Stimulated activated CD8-positive, alpha-beta memory T cell treated with anti-CD3 and anti-CD28 coated beads, Interleukin-15, amount 100 ng/mL, for 4 hours (primary cell): ENCODE measurements around the gene PTGFRN.

ENCODE experiments used
- DNase-seq, 2 donors: peaks; one replicate each; pipeline ENCODE4 v3.0.0-alpha.2; 2020; ENCODE audit warnings: low read depth in 2 of 2

PTGFRN gene

DNA sequence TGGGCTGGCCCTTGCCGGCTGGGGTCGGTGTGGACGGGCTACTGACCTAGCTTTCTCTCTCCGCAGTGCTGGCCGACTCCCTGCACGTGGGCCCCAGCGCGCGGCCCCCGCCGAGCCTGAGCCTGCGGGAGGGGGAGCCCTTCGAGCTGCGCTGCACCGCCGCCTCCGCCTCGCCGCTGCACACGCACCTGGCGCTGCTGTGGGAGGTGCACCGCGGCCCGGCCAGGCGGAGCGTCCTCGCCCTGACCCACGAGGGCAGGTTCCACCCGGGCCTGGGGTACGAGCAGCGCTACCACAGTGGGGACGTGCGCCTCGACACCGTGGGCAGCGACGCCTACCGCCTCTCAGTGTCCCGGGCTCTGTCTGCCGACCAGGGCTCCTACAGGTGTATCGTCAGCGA, 34.9 kb downstream of the PTGFRN start:
- DNase-seq = no peak

DNA sequence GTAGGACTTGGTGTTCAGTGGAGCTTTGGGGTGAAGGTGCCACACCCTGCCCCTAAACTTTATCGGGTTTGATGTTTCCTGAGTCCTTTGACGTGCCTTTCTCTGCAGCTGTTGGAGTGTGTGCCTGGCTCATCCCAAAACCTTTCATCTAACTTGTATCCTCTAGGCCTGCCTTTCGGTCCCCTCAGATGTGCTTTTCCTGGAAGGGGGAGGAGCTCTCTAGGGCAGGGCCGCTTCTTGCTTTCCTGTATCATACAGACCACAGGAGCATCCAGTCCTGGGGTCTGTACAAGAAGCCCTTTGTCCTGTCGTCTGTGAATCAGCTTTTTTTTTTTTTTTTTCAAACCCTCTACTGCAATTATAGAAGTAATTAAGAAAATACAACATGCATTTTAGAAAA, 35.7 kb downstream of the PTGFRN start:
- DNase-seq = no peak

DNA sequence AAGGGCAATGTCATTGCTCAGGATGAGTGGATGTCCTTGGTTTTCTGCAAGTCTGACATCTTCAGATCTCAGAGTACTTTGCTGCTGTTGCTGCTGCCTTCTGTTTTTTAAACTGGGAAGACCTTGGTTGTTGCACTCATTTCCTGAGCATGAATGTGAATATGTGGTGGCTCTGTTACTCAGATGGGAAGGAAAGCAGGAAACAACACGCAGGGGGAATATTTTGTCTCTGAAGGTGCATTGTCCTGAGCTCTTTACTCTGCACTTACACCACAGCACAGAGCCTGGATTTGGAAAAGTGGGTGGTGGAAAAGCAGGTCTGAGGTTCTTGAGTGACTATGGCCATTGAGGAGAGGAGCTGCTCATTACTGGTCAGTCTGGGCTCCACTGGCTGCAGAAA, 36.3 kb downstream of the PTGFRN start:
- no peak for DNase-seq

DNA sequence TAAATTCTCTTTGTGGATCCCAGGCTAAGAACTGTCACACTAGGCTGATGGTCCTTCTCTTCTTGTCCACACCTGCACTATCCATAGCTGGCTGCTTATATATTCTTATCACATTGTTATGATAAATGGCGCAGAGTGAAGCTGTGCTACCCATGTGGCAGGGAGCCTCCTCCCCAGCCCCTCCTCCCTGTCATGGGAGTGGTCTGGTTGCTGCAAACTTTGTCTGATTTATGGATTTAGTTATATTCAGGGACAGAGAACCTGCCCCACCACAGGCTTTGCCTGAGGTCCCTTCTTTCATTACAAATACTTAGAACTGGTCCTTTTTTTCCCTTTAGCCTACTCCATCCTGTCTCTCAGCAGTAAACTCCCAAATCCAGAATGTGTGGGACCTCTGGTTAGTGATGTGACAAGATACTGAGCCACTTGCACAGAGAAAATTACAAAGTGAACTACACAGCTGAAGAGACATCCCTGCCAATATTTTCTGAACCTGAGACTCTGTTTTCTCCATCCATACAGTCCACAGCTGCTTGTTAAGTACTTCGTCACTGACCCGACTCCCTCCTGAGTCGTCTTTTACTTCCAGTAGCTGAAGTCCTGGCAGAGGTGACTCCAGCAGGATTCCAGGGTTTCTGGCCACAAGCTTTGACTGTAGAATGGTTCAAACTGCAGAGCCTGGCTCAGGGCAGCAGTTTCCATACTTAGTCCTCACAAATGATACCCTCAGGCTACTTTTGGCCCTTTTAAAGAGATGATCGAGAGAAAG, 37.6 kb downstream of the PTGFRN start:
- no peak for DNase-seq

DNA sequence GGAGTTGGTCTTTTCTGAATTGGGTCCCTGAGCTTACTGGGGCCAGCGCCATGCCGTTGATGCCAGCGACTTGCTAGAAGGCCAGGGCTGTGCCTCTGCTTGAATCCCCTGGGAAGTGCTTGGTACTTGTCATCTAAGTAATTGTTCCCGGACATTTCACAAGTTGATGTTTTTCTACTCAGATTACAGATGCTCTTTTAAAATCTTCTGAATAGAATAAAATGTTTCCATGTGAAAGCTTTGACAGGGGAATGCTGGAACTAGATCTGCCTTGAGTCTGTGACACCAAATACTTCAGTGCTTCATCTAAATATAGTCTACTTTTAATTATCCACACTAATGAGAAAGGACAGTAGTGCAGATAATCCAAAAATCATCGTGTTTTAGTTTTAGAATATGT, 38.3 kb downstream of the PTGFRN start:
- DNase-seq = no peak

DNA sequence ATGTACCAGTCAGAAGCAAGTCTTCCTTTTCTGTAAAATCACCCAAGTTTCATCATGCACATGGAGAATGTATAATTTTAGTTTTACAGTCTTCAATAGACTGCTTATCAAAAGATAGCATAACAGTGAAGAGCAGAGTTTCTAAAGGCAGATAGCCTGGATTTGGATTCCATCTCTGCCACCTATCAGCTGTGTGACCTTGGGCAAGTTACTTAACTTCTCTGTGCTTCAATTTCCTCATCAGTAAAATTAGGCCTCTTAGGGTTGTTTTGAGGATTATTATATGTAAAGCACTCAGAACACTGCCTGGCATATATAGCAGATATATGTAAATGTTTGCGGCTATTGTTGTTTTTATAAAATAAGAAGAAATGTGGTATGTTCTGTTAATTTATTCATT, 38.9 kb downstream of the PTGFRN start:
- DNase-seq = no peak

DNA sequence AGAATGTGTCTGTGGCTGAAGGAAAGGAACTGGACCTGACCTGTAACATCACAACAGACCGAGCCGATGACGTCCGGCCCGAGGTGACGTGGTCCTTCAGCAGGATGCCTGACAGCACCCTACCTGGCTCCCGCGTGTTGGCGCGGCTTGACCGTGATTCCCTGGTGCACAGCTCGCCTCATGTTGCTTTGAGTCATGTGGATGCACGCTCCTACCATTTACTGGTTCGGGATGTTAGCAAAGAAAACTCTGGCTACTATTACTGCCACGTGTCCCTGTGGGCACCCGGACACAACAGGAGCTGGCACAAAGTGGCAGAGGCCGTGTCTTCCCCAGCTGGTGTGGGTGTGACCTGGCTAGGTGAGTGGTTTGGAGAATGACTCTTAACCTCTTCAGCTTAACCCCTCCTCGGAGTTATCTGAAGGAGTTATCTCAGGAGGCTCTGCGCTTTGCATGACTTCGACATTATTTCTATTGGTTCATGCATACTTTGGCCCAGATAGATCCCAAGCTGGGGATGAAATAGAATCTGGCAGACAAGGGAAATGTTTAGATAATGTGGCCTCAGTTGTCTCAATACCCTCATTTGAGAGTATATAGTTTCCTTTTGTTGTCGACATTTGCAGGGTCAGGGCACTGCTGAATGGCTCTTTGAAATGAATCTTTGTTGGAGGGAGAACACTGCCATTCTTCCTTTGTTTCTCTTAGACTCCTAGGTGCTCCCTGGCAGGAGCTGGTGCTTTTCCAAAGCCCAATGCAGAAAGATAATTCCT, 39.7 kb downstream of the PTGFRN start:
- DNase-seq = no peak

DNA sequence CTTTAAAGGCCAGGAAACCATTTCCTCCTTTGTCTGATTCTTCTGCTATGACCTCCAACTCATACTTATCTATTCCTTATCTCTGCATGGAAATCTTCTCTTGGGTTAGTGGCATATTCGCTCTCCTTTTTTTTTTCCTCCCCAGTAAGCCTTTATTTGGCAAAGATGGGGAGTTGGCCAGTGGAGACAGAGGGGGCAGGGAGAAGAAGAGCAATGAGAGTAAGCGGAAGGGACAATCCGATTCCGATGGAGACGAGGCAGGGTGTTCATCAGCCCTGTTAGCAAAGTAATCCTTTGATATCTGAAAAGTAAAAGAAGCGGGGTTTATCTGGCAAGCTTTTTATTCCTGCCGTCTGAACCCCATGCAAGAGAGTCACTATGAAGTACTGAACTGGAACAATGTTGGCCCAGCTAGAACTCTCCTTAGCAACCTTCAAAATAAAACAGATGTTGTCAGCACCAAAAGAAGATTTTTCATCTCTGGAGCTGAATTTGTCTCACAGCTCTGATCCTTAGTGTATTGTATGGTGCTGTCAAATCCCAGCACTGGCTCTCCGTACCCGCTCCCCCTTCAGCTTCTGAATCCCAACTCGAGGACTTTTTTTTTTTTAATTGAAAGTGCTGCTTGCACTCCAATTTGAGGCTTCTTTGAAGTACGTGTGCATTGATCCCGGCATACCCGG, 40.9 kb downstream of the PTGFRN start:
- no peak for DNase-seq

DNA sequence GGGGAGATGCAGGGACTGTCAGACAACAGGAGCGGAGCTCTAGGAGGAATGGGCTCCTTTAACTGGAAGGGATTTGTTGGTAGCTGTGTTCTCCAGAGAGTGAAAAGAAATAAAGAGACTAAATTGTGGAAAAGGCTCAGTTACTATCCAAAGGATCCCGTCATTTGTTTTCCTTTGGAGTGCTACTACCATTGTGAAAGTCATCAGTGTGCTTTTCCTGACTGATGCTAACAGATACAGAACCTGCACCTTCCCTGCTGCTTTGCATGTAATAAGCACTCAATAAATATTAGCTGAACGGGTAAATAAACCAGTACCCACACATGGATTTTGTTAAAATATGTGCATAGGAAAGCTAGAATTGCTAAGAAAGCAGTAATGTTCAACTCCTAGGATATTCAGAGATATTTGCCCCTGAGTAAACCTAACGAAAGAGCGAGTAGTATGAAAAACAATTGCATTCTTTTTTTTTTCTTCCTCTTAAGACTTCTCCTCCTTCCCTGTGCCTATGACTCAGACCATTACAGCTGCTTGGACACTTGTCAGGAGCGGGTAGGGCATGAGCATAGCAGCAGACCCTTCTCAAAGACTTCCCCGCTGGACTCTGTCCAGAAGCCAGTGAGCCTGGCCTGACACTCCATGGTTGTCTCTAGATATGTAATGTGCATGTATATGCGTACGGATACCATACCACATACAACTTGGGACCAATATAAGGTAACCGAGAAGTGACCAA, 41.7 kb downstream of the PTGFRN start:
- DNase-seq = no peak

DNA sequence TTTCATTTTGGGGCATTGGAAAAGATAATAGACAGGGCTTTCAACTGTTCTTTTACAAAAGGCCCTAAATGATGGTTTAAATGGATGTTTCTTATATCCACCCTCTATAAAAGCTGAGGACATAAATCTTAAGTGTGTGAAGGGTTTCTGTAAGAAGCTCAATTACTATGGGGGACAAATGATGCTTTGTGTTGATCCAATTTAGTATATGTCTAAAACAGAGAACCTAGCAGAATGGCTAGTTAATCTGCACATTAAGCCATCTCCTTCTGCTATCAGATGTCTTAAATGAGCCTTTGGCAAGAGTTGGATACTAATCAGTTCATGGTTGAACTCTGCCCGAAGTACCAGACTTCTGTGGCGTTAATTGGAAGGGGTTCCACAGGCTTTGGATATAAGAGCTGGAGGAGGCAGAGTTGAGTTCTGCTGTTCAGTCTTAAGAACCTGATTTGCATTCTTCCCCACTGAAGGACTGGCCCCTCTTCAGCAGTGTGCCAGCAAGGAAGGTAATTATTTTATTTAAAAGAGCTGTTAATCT, 43.1 kb downstream of the PTGFRN start:
- no peak for DNase-seq

DNA sequence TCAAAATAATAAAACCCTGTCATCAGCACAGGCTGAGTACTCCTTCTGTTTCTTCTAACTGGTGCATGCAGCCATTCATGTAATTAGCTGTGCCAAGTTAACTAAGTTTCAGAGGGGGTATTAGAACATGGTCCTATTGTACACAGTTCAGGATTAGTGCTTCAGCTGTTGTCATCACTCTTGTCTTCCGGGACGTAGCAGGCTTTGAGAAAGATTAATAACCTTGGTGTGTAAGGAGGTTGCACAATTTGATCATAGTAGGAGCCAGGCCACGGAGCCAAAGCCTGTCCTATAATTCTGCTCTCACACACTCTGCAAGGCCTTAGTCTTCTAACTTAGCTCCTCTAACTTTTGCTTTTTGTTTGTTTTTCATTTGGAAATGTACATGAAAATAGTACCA, 44.7 kb downstream of the PTGFRN start:
- no peak for DNase-seq

DNA sequence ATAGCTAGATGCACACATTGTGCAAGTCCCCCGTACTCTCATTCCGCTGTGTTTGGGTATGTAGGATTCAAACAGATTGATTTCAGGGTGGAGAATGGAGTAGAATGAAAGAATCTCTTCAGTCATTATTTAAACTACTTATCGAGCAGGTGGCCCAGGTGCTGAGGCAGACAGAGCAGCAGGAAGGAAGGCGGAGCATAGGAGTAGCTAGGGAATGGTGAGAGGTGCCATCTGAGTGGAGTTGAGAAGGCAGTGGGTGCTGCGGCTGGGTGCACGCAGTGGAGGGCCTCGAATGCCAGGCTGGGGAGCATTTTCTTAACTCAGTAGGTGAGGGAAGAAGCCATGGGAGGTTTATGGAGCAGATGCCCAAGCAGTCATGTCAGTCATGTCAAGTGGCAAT, 46.7 kb downstream of the PTGFRN start:
- DNase-seq = no peak

DNA sequence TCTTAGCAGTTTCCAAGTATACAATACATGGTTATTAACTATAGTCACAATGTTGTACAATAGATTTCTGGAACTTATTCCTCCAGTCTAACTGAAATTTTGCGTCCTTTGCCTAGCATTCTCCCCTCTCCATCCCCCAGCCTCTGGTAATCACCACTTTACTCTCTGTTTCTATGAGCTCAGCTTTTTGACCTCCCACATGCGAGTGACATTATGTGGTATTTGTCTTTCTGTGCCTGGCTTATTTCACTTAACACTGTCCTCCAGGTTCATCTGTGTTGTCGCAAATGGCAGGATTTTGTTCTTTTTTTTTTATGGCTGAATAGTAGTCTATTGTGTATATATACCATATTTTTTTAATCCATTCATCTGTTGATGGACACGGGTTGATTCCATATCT, 47.9 kb downstream of the PTGFRN start:
- DNase-seq = no peak

DNA sequence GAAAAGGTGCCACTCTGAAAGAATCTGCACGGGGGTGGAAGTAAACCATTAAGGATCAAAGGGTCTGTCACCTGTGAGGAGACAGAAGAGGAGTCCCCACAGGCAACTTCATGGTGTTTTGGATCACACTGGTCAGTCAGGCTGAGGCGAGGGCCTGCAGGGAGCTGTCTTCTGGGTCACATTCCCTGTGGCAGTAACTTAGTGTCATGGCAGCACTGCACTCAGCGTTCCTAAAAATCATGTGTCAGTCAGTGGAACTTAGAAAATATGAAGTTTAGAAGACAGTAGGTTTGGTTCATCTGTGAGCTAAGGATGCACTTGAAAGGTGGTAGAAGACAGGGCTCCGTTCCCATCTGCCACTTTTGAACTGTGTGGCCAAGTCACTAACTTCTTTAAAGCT, 48.4 kb downstream of the PTGFRN start:
- no peak for DNase-seq

DNA sequence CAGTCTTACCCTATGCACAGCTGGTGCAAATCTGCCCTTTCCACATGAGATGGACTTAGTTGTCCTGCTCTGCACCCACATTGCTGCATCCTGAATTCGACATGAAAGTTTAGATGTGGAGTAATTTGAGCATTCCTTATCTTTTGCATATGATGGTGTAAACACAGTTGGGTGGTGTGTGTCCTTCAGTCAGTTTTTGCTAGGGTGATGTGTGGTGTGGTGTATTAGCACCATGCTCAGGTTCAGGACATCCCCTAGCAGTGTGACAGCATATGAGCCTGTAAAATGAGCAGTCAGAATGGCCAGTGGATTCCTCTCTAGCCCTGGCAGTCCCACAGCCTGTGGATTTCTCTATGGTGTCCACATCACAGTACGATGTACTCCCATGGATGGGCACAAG, 49.3 kb downstream of the PTGFRN start:
- DNase-seq = no peak

DNA sequence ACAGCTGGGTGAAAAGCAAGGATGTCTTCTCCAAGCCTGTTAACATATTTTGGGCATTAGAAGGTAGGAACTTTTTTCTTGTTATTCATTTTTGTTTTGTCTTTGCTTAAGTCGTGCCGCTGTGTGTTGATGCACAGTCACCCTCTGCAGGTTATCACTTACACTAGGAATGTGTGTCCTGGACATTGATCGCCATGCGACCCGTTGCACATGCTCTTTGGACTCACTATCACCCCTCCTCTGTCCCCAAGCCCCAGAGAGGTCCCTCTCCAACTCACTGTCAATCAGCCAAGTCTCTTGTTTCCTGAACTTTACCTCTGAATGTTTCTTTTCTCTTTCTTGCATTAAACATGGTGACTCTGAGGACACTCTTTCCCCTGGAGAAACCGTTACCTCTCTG, 51.9 kb downstream of the PTGFRN start:
- no peak for DNase-seq

DNA sequence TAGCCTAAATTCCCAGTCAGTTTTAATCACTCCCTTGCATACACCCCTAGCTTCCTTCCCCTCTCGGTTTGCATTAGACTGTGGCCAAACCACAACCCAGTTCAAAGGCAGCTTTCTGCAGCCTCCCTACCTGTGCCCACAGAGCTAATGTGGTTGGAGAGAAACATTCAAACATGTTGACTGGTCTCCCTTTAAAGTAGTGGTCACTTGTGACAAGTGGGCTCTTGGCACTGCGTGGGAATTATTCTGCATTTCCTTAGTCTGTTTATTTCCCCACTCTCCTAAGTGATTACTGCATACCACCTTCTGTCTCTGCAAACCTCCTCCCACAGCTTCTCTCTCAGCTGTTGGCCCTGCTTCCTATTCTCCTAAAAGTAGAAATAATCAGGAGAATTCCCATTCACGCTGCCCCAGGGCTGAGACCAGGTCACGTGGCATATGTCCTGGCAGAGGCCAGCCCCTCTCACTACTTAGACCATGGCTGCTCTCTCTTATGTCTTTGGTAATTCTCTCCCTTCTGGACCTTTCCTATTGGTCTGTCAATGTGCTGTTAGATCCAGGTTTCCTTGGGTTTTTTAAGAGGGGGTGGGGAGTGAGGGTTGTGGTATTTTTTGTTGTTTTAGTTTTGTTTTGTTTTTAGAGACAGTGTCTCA, 53.4 kb downstream of the PTGFRN start:
- no peak for DNase-seq

DNA sequence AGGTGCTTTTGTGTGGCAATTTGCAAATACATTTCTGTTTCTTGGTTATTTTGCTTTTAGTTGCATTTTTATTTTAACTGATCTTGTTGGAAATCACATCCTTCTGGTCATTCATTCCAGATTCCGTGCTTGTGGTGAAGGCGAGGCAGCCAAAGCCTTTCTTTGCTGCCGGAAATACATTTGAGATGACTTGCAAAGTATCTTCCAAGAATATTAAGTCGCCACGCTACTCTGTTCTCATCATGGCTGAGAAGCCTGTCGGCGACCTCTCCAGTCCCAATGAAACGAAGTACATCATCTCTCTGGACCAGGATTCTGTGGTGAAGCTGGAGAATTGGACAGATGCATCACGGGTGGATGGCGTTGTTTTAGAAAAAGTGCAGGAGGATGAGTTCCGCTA, 57.1 kb downstream of the PTGFRN start:
- no peak for DNase-seq

DNA sequence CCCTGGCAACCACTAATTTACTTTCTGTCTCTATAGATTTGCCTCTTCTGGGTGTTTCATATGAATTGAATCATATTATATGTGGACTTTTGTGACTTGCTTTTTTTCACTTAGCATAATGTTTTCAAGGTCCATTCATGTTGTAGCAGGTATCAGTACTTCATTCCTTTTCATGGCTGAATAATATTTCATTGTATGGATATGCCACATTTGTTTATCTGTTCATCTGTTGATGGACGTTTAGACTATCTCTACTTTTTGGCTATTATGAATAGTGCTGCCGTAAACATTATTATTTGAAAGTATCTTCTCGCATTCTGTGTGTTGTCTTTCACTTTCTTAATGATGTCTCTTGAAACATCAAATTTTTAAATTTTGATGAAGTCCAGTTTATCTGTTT, 59.0 kb downstream of the PTGFRN start:
- no peak for DNase-seq

DNA sequence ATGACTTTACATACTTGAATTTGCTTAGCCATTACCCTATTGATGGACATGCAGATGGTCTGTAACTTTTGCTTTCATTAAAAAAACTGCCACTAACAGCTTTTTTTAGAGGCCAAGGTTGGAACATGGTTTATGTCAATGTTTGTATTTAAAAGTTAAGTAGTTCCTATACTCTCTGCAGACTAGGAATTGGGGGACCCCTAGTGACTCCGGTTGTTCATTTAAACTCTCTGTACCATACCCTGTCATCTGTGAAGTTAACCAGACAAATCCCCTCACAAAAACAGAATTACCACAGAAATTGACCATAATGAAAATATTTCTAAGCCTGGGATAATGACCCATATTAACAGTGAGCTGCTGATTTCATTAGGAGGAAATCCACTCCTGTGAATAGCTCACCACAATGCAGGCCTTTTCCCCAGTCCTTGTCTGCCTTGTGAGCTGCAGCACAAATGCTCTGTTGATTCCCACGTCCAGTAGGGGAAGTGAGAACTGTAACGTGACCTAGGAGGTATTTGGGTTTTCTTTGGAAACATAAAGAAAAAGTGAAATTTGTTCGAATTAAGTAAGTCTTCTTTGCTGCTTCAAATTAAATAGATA, 61.6 kb downstream of the PTGFRN start:
- no peak for DNase-seq
